Common myeloid progenitor, CD34-positive (primary cell): Measurements from ENCODE around the gene DDX10.

Experiments used
- CTCF ChIA-PET: fragments of 350-600 bp; sonication (Branson Sonifier 250); formaldehyde crosslinking; loops from one replicate; lab custom pipeline; 2021; ENCODE audit warnings: antibody characterized with exemption; lab: Charles Lee
- POLR2A ChIA-PET: fragments of 350-600 bp; sonication (Branson Sonifier 250); formaldehyde crosslinking; loops from one replicate; lab custom pipeline; 2021; ENCODE audit warnings: antibody characterized with exemption; lab: Charles Lee
- DNase-seq, 3 donors: peaks; one replicate each; pipeline versions ENCODE4 v3.0.0 to v3.0.0-alpha.2; 2013
- H3K27ac ChIP-seq, 2 experiments: 1 replicate in 1 of 2; 2 replicates in 1 of 2; pipeline ENCODE4 v1.7.0; 2013; ENCODE audit warnings: inconsistent platforms in 2 of 2, low read length in 2 of 2, mild to moderate bottlenecking in 2 of 2, low read depth in 1 of 2, moderate library complexity in 1 of 2; ENCODE audit not compliant: severe bottlenecking in 2 of 2, insufficient read depth in 1 of 2, poor library complexity in 1 of 2
- H3K27me3 ChIP-seq, 5 experiments: replicated peaks in 2 of 5; 1 replicate in 3 of 5; 2 replicates in 2 of 5; pipeline versions ENCODE4 v1.6.1 to v1.7.0; 2013; ENCODE audit warnings: low read length in 4 of 5, mild to moderate bottlenecking in 2 of 5, moderate library complexity in 2 of 5, inconsistent platforms in 1 of 5; ENCODE audit not compliant: insufficient read depth in 5 of 5, control insufficient read depth in 4 of 5
- H3K36me3 ChIP-seq, 4 experiments: 1 replicate in 2 of 4; 2 replicates in 2 of 4; pipeline versions ENCODE4 v1.6.1 to v1.7.0; 2013; ENCODE audit warnings: low read length in 3 of 4, control low read depth in 1 of 4, mild to moderate bottlenecking in 1 of 4; ENCODE audit not compliant: control insufficient read depth in 4 of 4, insufficient read depth in 4 of 4
- H3K4me1 ChIP-seq, 4 experiments: 1 replicate in 3 of 4; 2 replicates in 1 of 4; pipeline versions ENCODE4 v1.6.1 to v1.7.1; 2013; ENCODE audit warnings: low read length in 3 of 4, mild to moderate bottlenecking in 3 of 4, control low read depth in 1 of 4, inconsistent platforms in 1 of 4, moderate library complexity in 1 of 4; ENCODE audit not compliant: control insufficient read depth in 4 of 4, insufficient read depth in 4 of 4; ENCODE audit errors: control extremely low read depth in 1 of 4
- H3K4me3 ChIP-seq, 7 experiments: 1 replicate in 4 of 7; 2 replicates in 3 of 7; pipeline versions ENCODE4 v1.5.1 to v1.7.0; 2013; ENCODE audit warnings: mild to moderate bottlenecking in 7 of 7, low read length in 6 of 7, moderate library complexity in 6 of 7, inconsistent platforms in 2 of 7, low read depth in 2 of 7, control low read depth in 1 of 7; ENCODE audit not compliant: insufficient read depth in 4 of 7, control insufficient read depth in 1 of 7; ENCODE audit errors: extremely low read depth in 1 of 7
- H3K9me3 ChIP-seq, 5 experiments: 1 replicate in 4 of 5; 2 replicates in 1 of 5; pipeline versions ENCODE4 v1.6.1 to v1.7.1; 2013; ENCODE audit warnings: low read length in 4 of 5, mild to moderate bottlenecking in 2 of 5, inconsistent platforms in 1 of 5, low read depth in 1 of 5, moderate library complexity in 1 of 5; ENCODE audit not compliant: control insufficient read depth in 4 of 5, insufficient read depth in 2 of 5; ENCODE audit errors: control extremely low read depth in 1 of 5
- WGBS: methylation state at CpG from one replicate; pipeline ENCODE4 v1.1.5; 2013; ENCODE audit not compliant: insufficient coverage; 5-methylcytosine and 5-hydroxymethylcytosine counted together

Gene DDX10

DNA sequence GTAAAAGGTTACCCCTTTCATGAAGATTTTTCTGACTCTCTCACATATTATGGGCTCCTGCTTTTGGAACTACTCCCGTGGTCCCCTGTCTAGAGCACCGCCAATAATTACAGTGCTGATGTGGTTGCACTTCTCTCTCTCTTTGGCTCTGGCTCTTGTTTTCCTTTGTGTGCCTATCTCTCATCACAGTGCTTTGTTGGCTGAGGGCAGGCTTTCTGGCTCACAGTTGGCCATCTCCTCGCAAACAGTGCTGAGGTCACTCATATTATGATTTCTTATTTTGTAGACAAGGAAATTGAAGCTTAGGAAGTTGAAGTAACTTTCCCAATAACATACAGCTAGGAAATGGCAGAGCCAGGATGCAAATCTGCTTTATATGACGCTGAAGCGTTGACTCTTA, 192.5 kb downstream of the DDX10 start:
- WGBS = 100% methylated on average over 1 of the region's 5 CpGs
- no peaks in the 10 kb centered on the region for H3K27me3 ChIP-seq
- H3K4me1 ChIP-seq = peaks cover 0 to 10% (median 1%) of the 10 kb centered on the region in 4 experiments
- H3K4me3 ChIP-seq = no peak overlapping the region
- no peaks in the 10 kb centered on the region for H3K9me3 ChIP-seq
- POLR2A ChIA-PET = interaction anchor here (0.6 kb wide), 1 partner anchor 12 kb away, joined by 5 read pairs; no protein-coding TSS in a partner anchor
- peaks cover 0 to 8% (median 5%) of the 10 kb centered on the region in 4 experiments for H3K36me3 ChIP-seq
- no peak overlapping the region for H3K27ac ChIP-seq
- CTCF ChIA-PET = no interaction called here
- no peak for DNase-seq

DNA sequence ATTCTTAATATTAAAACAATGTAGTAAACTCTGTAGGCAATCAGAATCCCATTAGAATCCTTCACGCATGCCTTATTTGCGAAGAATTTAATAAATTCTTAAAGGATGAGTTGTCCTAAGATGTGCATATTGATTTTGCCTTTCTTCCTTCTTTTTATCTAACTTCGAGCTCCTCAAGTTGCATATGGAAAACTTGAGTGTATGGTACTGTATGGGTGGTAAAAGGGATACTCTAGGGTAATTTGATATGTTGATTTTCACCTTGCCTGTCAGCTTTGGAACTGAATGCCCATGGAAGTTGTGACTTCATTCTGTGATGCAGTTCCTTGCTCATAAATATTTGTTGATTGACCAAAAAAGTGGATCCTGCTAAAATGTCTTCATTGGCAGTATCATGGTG, 193.8 kb downstream of the DDX10 start:
- Histone ChIP-seq H3K27me3 (no peaks in the 10 kb centered on the region), H3K27ac (no peak overlapping the region), H3K36me3 (peaks cover 0 to 6% (median 4%) of the 10 kb centered on the region in 4 experiments), H3K4me1 (peaks cover 0 to 6% (median under 1%) of the 10 kb centered on the region in 4 experiments), H3K9me3 (no peaks in the 10 kb centered on the region), H3K4me3 (no peak overlapping the region)
- DNase-seq = no peak
- ChIA-PET CTCF (no interaction called here), POLR2A (no interaction called here)
- WGBS = no CpG with 5 or more reads among the region's 3 CpGs

GRCh38 chr11:108859510-108859909, 194.6 kb downstream of the DDX10 start:
- CTCF ChIA-PET = no interaction called here
- H3K36me3 ChIP-seq = peaks cover 0 to 4% (median 3%) of the 10 kb centered on the region in 4 experiments
- no peaks in the 10 kb centered on the region for H3K9me3 ChIP-seq
- no peaks in the 10 kb centered on the region for H3K27me3 ChIP-seq
- no peak for DNase-seq
- POLR2A ChIA-PET = no interaction called here
- no peaks in the 10 kb centered on the region for H3K4me1 ChIP-seq
- WGBS = 100% methylated on average over 1 of the region's 1 CpG
- no peak overlapping the region for H3K27ac ChIP-seq
- H3K4me3 ChIP-seq = no peak overlapping the region

- H3K27ac ChIP-seq = no peak overlapping the region
- CTCF ChIA-PET = interaction anchor here (1.2 to 1.4 kb wide), 2 partner anchors 13 to 77 kb away, joined by 3 read pairs; no protein-coding TSS in a partner anchor
- H3K9me3 ChIP-seq = no peaks in the 10 kb centered on the region
- H3K36me3 ChIP-seq = peaks cover 0 to 2% (median 0%) of the 10 kb centered on the region in 4 experiments
- POLR2A ChIA-PET = no interaction called here
- H3K4me1 ChIP-seq = no peaks in the 10 kb centered on the region
- no peak for DNase-seq
- no peak overlapping the region for H3K4me3 ChIP-seq
- no peaks in the 10 kb centered on the region for H3K27me3 ChIP-seq
- no CpG with 5 or more reads among the region's 1 CpG for WGBS
These were observed 198.7 kb downstream of the DDX10 start for GRCh38 chr11:108863528-108863927.

DNA sequence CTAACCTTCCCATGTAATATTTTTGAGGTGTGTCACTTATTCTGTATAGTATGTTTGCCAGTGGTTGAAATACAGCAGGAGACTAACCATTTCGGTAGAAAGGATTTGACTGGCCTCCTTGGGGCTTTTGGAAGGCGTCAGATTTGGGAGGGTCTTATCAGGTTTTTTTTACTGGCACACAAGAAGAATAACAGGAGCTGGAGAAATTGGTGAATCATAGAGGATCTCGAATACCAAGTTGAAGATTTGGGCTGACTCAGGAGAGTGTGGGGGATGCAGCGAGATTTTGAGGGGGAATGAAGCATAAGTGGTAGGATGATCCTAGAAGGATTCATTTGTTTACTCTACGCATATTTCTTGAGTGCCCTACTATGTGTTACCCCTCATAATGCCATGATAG, 200.5 kb downstream of the DDX10 start:
- peaks cover 0 to 2% (median 0%) of the 10 kb centered on the region in 4 experiments for H3K36me3 ChIP-seq
- 93% methylated on average over 4 of the region's 5 CpGs for WGBS
- POLR2A ChIA-PET = no interaction called here

GRCh38 chr11:108866781-108867180, 201.9 kb downstream of the DDX10 start:
- H3K4me1 ChIP-seq = no peaks in the 10 kb centered on the region
- no peak overlapping the region for H3K4me3 ChIP-seq
- no peak for DNase-seq
- ChIA-PET POLR2A (no interaction called here), CTCF (no interaction called here)
- WGBS = 100% methylated on average over 1 of the region's 2 CpGs
- H3K27ac ChIP-seq = no peak overlapping the region
- H3K36me3 ChIP-seq = no peaks in the 10 kb centered on the region
- H3K27me3 ChIP-seq = no peaks in the 10 kb centered on the region
- no peaks in the 10 kb centered on the region for H3K9me3 ChIP-seq

More for the DNA sequence above, 200.5 kb downstream of the DDX10 start:
- H3K4me3 ChIP-seq = no peak overlapping the region
- H3K4me1 ChIP-seq = no peaks in the 10 kb centered on the region
- DNase-seq = no peak
- H3K27ac ChIP-seq = no peak overlapping the region
- H3K9me3 ChIP-seq = no peaks in the 10 kb centered on the region
- CTCF ChIA-PET = interaction anchor here (0.5 kb wide), 1 partner anchor 64 kb away, joined by 3 read pairs; no protein-coding TSS in a partner anchor
- no peaks in the 10 kb centered on the region for H3K27me3 ChIP-seq

DNA sequence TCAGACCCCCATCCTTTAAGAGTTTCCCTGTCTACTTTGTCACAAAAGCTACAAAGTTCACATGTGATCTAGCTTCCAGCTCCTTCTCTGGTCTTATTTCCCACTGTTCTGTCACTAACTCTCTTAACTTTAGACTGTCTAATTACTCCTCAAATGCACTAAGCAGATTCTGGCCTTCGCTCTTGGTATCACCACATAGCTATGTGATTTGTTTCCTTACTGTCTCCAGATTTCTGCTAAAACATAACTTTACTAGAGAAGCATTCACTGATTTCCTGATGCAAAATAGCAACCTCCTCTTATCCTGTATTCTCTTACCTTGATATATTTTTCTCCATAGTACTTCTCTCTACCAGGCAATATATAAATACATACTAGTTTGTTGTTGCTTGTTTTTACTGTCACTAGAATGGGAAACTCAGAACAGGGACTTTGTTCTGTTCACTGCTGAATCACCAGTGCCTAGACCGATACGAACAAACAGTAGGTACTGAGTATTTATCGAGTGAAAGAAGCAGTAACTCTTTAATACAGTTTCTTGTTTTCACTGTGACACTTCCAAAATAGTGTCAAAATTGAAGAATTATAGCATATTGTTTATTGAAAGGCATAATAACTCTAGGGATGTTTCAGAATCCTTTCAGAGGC, 205.6 kb downstream of the DDX10 start:
- no peaks in the 10 kb centered on the region for H3K36me3 ChIP-seq
- no peak for DNase-seq
- CTCF ChIA-PET = interaction anchor here (1.0 to 1.5 kb wide), 4 partner anchors 10 to 173 kb away, joined by 3 to 5 read pairs (median 4); no protein-coding TSS in a partner anchor
- 91% methylated on average over 3 of the region's 4 CpGs for WGBS
- H3K4me1 ChIP-seq = no peaks in the 10 kb centered on the region
- H3K27ac ChIP-seq = no peak overlapping the region
- H3K4me3 ChIP-seq = no peak overlapping the region
- POLR2A ChIA-PET = no interaction called here
- H3K27me3 ChIP-seq = no peaks in the 10 kb centered on the region
- no peaks in the 10 kb centered on the region for H3K9me3 ChIP-seq
